Measurements from ENCODE around the gene IL25. TPM values are rescaled to one million over a fixed set of nuclear protein-coding genes. Genes with fewer than 3 reads are reported as not detected.

Gene IL25
- total and polyA plus RNA-seq, 2 of the 13 experiments (the other 11 are each of a cell fraction or from before 2014, with no cell fraction given), result not detected

DNA sequence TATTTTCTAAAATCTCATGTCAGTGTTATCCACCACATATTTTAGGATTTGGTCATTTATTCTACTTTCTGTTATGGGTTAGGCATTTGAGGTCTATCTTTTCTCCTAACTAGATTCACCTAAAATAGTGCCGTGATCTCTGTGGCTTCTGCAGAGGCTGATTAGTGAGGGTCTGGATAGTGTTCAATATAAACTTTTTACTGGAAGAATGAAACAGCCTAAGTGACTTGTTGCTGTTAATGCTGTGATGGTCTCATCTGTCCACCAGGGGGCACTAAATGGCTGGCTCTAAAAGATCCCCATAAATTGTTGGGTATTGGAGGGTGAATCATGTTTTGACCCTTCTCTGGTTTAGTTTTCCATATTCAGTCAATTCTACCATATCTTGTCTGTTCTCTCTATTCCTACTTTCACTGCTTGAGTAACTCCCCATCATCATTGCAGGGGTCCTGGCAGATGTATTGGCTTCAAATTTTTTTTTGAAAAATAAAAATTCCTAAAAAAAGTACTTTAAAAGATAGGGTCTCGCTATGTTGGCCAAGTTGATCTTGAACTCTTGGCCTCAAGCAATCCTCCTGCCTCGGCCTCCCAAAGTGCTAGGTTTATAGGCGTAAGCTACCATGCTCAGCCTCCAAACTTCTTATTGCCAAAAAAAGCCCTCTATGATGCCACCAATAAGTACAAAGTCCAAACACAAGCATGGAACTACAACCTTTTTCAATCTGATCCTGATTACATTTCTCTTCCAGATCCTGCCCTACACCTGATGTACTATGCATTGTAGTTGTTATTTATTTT lies 44.5 kb upstream of the IL25 start (continued):
- TF ChIP-seq CREB1 (IDR thresholded peaks at IDR 0.05) (no peak), CREB1 (CRISPR knock-in tag; IDR thresholded peaks at IDR 0.05) (no peak), TAF1 (CRISPR knock-in tag; IDR thresholded peaks at IDR 0.05) (no peak), ZNF83 (CRISPR knock-in tag; IDR thresholded peaks at IDR 0.05; ENCODE audit: borderline replicate concordance) (no peak), CENPT (CRISPR knock-in tag; IDR thresholded peaks at IDR 0.05; ENCODE audit: low read depth) (no peak), THAP11 (CRISPR knock-in tag; IDR thresholded peaks at IDR 0.05) (0 out of 2 replicates have a peak, but pooled peaks have one; percentile 38), ZNF777 (CRISPR knock-in tag; IDR thresholded peaks at IDR 0.05) (no peak), ZNF333 (CRISPR knock-in tag; IDR thresholded peaks at IDR 0.05; ENCODE audit: borderline replicate concordance) (no peak), MED1 (CRISPR knock-in tag; IDR thresholded peaks at IDR 0.05) (peak; percentile 40; the same call in 1 of the 2 replicates), HES4 (CRISPR knock-in tag; IDR thresholded peaks at IDR 0.05; ENCODE audit: borderline replicate concordance) (no peak), AKAP8 (CRISPR knock-in tag; IDR thresholded peaks at IDR 0.05) (no peak), ELF1 (CRISPR knock-in tag; IDR thresholded peaks at IDR 0.05) (no peak), MXI1 (IDR thresholded peaks at IDR 0.05; ENCODE audit: borderline replicate concordance, low read depth, low read length) (no peak), ZNF552 (CRISPR knock-in tag; IDR thresholded peaks at IDR 0.05; ENCODE audit: borderline replicate concordance) (no peak)
- TF ChIP-seq, protein P1, sequence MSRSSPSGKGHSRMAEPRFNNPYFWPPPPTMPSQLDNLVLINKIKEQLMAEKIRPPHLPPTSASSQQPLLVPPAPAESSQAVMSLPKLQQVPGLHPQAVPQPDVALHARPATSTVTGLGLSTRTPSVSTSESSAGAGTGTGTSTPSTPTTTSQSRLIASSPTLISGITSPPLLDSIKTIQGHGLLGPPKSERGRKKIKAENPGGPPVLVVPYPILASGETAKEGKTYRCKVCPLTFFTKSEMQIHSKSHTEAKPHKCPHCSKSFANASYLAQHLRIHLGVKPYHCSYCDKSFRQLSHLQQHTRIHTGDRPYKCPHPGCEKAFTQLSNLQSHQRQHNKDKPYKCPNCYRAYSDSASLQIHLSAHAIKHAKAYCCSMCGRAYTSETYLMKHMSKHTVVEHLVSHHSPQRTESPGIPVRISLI (CRISPR knock-in tag; IDR thresholded peaks at IDR 0.05; ENCODE audit: borderline replicate concordance), result no peak
- TF ChIP-seq, protein P2, sequence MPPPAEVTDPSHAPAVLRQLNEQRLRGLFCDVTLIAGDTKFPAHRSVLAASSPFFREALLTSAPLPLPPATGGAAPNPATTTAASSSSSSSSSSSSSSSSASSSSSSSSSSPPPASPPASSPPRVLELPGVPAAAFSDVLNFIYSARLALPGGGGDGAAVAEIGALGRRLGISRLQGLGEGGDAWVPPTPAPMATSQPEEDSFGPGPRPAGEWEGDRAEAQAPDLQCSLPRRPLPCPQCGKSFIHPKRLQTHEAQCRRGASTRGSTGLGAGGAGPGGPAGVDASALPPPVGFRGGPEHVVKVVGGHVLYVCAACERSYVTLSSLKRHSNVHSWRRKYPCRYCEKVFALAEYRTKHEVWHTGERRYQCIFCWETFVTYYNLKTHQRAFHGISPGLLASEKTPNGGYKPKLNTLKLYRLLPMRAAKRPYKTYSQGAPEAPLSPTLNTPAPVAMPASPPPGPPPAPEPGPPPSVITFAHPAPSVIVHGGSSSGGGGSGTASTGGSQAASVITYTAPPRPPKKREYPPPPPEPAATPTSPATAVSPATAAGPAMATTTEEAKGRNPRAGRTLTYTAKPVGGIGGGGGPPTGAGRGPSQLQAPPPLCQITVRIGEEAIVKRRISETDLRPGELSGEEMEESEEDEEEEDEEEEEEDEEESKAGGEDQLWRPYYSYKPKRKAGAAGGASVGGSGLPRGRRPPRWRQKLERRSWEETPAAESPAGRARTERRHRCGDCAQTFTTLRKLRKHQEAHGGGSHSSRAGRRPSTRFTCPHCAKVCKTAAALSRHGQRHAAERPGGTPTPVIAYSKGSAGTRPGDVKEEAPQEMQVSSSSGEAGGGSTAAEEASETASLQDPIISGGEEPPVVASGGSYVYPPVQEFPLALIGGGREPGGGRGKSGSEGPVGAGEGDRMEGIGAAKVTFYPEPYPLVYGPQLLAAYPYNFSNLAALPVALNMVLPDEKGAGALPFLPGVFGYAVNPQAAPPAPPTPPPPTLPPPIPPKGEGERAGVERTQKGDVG (CRISPR knock-in tag; IDR thresholded peaks at IDR 0.05; ENCODE audit: borderline replicate concordance), result no peak
- TF ChIP-seq, protein P3, sequence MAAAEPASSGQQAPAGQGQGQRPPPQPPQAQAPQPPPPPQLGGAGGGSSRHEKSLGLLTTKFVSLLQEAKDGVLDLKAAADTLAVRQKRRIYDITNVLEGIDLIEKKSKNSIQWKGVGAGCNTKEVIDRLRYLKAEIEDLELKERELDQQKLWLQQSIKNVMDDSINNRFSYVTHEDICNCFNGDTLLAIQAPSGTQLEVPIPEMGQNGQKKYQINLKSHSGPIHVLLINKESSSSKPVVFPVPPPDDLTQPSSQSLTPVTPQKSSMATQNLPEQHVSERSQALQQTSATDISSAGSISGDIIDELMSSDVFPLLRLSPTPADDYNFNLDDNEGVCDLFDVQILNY (CRISPR knock-in tag; conservative IDR thresholded peaks at IDR 0.05), result no peak
- TF ChIP-seq, protein P4, sequence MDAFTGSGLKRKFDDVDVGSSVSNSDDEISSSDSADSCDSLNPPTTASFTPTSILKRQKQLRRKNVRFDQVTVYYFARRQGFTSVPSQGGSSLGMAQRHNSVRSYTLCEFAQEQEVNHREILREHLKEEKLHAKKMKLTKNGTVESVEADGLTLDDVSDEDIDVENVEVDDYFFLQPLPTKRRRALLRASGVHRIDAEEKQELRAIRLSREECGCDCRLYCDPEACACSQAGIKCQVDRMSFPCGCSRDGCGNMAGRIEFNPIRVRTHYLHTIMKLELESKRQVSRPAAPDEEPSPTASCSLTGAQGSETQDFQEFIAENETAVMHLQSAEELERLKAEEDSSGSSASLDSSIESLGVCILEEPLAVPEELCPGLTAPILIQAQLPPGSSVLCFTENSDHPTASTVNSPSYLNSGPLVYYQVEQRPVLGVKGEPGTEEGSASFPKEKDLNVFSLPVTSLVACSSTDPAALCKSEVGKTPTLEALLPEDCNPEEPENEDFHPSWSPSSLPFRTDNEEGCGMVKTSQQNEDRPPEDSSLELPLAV (CRISPR knock-in tag; conservative IDR thresholded peaks at IDR 0.05; ENCODE audit: low read depth), result no peak
- TF ChIP-seq, protein P5, sequence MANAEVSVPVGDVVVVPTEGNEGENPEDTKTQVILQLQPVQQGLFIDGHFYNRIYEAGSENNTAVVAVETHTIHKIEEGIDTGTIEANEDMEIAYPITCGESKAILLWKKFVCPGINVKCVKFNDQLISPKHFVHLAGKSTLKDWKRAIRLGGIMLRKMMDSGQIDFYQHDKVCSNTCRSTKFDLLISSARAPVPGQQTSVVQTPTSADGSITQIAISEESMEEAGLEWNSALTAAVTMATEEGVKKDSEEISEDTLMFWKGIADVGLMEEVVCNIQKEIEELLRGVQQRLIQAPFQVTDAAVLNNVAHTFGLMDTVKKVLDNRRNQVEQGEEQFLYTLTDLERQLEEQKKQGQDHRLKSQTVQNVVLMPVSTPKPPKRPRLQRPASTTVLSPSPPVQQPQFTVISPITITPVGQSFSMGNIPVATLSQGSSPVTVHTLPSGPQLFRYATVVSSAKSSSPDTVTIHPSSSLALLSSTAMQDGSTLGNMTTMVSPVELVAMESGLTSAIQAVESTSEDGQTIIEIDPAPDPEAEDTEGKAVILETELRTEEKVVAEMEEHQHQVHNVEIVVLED (CRISPR knock-in tag; IDR thresholded peaks at IDR 0.05; ENCODE audit: borderline replicate concordance), result no peak

Data from HepG2 (cell line).